ENCODE data around the gene IGSF5.
"Not testable (repeated sequence)": the region's sequence is repeated elsewhere in the genome, so short reads cannot be mapped to it uniquely, and the experiment has no call there.

The IGSF5 gene

GRCh38 chr21:39738566-39738965, 6.4 kb upstream of the IGSF5 start:
- no peak for DNase-seq (ENCODE audit: low read depth)

GRCh38 chr21:39739531-39739930, 5.5 kb upstream of the IGSF5 start:
- not testable (repeated sequence) for DNase-seq (ENCODE audit: low read depth)

DNA sequence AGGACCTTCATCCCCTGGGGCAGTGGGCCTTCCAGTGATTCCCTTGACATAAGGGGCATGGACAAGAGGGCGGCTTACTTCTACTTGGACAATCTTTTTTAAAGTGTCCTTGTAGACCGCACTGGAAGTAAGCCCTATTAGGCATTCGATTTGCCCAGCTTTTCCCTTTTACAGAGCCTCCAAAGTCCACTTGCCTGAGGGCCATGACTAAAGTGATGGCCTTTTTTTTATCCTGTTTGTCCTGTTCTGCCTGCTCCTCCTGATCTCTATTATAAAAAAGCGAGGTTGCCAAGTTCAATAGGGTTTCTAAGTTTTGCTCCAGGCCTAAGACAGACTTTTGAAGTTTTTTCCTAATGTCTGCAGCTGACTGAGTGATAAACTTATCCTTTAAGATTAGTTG, 2.4 kb upstream of the IGSF5 start:
- not testable (repeated sequence) for DNase-seq (ENCODE audit: low read depth)

DNA sequence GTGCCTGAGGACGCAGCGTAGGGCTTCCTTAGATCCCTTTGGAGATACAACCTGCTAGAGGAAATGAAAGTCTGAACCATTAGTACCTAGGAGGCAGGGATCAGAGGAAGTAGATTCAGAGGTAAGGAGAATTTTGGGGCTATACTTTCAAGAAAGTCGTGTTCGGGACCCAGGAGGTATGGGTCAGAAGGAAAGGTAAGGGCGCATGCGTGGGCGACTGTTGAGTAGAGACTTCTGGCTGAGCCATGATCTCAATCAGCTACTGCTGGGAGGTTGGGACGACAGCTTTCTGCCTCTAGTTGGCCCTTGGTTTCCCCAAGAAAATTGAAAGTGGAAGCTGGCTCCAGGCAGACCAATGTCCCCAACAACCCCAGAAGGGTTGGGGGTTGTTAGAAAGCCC, 349 bp downstream of the IGSF5 start:
- DNase-seq (ENCODE audit: low read depth), result not testable (repeated sequence)

DNA sequence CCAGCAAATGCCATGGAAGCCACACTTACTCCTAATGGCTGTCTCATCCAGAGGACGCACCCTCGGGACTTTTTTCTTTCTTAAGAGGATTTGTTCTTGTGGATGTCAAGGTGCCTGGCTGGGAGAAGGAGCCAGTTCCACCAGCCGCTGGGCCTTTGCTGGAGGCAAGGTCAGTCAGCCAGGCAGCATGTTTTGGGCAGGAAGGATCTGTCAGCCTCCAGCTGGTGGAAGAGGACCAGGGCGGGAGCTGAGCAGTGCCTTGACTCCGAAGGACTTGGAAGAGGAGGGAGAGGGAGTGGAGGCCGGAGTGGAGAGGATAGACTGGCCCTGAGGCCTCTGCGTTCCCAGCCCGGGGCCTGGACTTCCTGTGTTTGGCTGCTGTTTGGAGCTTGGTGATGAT, 5.7 kb downstream of the IGSF5 start:
- no peak for DNase-seq (ENCODE audit: low read depth)

- DNase-seq (ENCODE audit: low read depth), result no peak
Observed at GRCh38 chr21:39754811-39755210, 9.8 kb downstream of the IGSF5 start.

DNA sequence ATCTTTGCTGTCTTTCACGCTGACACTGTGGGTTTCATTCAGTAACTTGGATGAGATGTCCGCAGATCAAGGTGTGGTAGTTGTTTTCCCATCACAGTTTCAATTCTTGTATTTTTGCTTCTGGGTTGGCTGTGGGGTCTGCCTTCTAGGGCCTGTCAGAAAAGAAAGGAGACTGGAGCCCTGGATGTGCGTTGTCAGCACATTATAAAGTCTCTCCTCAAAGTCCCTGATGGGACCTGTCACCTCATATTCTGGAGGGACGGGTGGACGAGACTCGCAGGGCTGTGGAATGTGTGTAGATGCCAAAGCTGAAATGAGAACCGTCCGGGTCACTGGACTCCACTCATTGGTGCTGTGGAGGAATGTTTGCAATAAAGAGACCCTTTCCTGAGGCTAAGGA, 11.3 kb downstream of the IGSF5 start:
- DNase-seq (ENCODE audit: low read depth), result no peak

DNA sequence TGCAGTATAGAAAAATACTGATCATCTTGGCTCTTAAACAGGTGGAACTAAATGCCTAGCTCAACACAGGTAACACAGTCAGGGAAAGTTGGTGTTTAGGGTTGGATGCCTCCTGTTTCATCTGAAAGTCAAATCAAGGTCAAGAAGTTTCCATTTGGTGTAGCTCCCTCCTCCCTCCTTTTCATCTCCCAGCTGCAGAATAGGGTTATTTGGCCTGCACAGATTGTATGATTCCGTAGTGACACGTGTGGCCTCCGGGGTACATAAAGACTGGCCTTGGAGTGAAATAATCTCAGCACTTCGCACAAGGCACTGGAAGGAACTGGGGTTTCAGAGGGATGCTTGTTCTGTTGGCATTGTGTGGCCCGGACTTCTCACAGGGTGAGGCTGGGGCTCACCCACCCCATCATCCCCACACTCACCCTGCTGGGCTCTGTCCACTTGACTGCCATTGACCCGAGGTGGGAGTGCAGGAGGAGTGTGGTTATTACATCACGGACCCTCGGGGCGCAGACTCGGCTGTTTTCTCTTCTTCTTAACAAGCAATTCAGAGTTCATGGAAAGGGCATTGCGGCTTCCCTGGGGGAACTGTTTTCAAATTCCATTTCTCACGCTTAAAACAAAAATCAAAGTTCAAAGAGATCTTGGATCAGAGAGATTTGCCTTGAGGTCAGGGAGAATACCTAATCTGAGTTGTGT, 18.4 kb downstream of the IGSF5 start:
- no peak for DNase-seq (ENCODE audit: low read depth)

GRCh38 chr21:39774227-39774626, 29.2 kb downstream of the IGSF5 start:
- no peak for DNase-seq (ENCODE audit: low read depth)

GRCh38 chr21:39775816-39776215, 30.8 kb downstream of the IGSF5 start:
- DNase-seq (ENCODE audit: low read depth), result no peak

GRCh38 chr21:39776589-39776988, 31.6 kb downstream of the IGSF5 start:
- DNase-seq (ENCODE audit: low read depth), result no peak

DNA sequence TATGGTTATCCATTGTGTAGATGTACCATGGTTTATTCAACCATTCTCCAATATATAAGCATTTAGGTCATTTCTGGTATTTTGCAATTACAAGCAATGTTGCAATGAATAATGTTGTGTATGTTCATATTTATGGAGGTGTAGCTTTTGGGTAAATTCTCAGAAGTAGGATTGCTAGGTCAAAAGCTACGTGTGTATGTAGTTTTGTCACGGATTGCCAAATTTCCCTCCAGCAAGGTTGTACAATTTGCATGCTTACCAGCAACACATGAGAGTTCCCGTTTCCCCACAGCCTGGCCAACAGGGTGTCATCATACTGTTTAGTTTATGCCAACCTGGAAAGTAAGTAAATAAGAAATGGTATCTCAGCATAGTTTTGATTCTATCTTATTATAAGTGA, 36.3 kb downstream of the IGSF5 start:
- DNase-seq (ENCODE audit: low read depth), result no peak

DNA sequence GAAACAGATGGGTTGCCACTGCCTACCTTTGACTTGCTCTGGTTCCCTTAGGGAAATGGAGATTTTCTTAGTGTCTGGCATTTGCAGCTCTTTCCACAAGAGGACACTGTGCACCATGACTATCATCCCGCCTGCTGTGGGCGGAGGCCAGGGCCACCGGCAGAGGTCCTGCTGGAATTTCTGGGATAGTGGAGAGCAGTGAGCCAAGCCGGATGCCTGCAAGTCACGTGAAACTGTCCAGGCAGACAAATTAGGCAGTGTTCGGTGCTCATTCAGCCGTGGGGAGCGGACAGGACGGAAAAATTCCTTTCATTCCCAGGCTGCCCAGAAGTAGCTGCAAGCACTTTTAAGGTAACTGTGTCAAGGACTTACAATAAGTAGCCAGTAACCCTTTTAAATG, 43.4 kb downstream of the IGSF5 start:
- DNase-seq (ENCODE audit: low read depth), result peak; percentile 58

DNA sequence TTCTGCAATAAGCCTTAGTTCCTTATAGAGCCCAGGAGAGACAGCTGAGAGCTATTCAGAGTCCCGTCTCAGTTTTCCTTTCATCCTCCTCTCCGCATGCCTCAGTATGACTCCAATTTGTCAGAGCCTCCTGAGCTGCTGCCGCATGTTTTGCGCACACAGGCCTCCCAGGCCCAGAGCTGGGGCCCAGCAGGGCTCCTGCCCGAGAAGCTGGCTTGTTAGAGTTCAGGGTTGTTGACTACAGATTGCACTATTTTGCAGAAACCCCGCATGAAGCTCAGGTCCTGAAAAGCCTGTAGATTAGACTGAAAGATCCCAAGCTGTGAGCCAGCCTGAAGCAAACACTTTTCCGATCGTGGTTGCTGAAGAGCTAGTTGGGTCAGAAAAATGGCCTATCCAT, 51.5 kb downstream of the IGSF5 start:
- DNase-seq (ENCODE audit: low read depth), result no peak

- DNase-seq (ENCODE audit: low read depth), result no peak
Observed at GRCh38 chr21:39799178-39799577, 54.2 kb downstream of the IGSF5 start.

DNA sequence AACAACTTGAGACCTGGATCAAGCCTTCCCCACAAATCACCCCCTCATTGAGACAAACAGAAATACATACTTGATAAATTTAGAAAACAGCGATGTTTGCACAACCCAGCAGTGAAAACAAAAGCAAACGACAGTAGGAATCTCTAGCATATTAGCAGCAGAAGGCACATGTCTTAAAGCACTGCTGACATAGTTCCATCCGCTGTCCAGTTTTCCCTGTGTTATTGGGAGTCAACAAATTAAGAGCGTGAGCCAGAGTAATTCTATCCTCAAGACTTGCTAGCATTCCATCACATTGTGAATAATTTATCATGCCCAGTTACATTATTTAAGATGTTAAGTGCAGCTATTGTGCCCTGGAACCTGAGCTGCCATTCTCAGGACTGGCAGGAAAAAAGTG, 55.3 kb downstream of the IGSF5 start:
- DNase-seq (ENCODE audit: low read depth), result no peak

DNA sequence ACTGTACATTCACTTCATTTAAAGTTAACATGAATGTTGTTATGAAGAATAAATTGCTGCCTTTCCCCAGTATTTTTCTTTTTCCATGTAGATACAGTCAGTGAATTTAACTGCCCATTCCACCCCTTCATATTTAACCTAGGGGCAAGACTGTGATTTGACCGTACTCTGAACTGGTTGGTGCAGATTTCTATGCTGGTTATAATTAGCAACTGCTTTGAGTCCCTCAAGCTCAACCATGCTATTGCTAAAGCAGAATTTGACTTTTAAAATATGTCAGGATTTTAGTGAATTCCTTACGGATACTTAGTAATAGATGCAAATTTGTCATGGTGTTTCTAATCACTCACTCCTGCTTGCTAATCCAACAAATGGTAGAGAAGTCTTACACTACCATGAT, 57.2 kb downstream of the IGSF5 start:
- DNase-seq (ENCODE audit: low read depth), result no peak

DNA sequence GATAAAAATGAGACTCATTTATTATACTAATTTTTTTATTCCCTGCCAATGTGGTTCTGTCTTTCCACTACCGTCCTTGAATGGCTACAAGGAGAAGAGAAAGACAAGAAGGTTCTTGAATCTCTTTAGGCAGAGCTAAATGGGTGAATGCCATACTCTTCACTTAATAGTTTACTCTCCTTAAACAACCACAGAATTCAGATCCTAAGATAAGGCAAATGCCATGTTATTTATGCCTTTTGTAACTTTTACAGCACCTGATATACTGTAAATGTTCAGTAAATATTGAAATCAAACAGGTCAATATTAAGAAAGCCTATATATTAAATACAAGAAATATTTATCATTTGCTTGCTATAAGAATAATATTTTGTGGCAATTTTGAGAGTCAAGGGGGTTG, 58.4 kb downstream of the IGSF5 start:
- no peak for DNase-seq (ENCODE audit: low read depth)

DNA sequence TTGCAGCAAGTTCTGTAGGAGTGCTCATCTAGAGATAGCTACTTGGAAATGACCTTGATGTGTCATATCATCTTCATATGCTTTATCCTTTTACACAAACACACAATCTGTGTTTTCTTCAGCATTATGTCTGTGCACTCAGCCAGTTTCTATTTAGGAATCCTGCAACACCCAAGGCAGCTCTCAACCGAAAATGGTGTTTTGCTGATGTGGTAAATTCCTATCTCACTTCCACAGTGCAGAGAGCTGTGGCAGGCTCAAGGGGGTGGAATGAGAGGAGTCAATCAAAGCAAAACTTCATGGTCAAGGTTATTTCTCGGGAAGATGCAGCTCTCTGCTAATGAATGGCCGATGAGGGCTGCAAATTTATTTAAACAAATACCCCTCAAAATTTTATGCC, 59.3 kb downstream of the IGSF5 start:
- no peak for DNase-seq (ENCODE audit: low read depth)

DNA sequence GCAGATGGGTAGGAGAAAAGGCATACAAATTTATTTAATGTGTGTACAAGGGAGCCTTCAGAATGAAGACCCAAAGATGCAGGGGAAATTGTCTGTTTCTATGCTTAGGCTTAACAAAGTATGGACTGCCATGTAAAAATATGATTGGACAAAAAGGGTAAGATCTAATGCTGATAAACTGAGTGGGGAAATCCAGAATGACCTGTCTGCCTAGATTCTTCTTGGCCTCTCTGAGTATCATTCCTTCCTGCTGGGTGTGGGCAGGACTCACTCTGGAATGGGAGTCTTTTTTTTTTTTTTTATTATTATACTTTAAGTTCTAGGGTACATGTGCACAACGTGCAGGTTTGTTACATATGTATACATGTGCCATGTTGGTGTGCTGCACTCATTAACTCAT, 61.0 kb downstream of the IGSF5 start:
- DNase-seq (ENCODE audit: low read depth), result no peak

- DNase-seq (ENCODE audit: low read depth), result no peak
Observed at GRCh38 chr21:39807738-39808137, 62.8 kb downstream of the IGSF5 start.

GRCh38 chr21:39809936-39810335, 65.0 kb downstream of the IGSF5 start:
- DNase-seq (ENCODE audit: low read depth), result no peak

DNA sequence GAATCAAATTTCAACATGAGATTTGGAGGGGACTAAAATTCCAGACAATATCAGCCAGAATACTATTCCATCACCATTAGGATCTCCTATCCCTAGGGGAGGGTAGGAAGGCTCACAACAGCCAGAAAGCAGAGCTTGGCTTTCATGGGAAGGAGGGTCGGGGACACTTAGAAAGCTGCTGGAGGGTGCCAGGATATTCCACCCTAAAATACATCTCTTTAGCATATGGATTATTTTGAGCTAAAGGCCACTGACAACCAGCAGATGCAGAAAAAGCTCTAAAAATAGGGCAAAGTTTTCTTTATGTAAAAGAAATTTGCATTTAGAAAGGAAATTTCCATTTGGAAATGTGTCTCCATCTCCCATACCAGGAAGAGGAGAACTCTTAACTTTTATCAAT, 68.0 kb downstream of the IGSF5 start:
- DNase-seq (ENCODE audit: low read depth), result no peak

DNA sequence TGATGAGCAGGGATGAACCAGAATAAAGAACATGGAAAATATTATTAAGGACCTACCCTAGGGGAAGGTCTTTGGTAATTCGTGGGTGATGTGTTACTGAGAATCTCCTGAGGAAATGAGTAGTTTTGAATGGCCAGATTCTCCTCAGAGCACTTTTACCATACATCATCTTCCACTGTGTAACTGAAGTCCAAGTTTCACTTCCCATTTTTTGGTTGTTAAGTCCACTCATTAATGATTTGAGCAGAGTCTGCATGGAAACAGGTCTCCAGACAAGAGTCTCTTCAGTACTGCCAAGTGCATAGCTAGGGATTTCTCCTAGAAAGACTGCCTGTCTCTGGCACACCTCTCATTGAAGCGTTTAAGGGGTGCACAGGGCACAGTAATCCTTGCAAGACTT, 73.6 kb downstream of the IGSF5 start:
- DNase-seq (ENCODE audit: low read depth), result no peak

GRCh38 chr21:39822042-39822441, 77.1 kb downstream of the IGSF5 start:
- no peak for DNase-seq (ENCODE audit: low read depth)
